Renal cortical epithelial cell (primary cell): ENCODE measurements around the gene ZNF771. TPM values are rescaled to one million over a fixed set of nuclear protein-coding genes. Genes with fewer than 3 reads are reported as not detected.
"Not testable (repeated sequence)": the region's sequence is repeated elsewhere in the genome, so short reads cannot be mapped to it uniquely, and the experiment has no call there.

ENCODE experiments used
- DNase-seq: peaks from one replicate; pipeline ENCODE4 v3.0.0-alpha.2; 2011; ENCODE audit warnings: low read depth
- total RNA-seq: library from RNA; depleted of rRNA; stranded (reverse); fragments of >200 nt; gene quantifications from 2 replicates; pipeline ENCODE4 v1.2.3, GENCODE V29; 2014

The ZNF771 gene
- total RNA-seq, 1 donor from 2014 or later = 9.0 TPM

- no peak for DNase-seq
These were observed 23.1 kb downstream of the ZNF771 start for GRCh38 chr16:30430428-30430970.

- DNase-seq = no peak
These were observed 27.4 kb downstream of the ZNF771 start for GRCh38 chr16:30434852-30435251.

DNA sequence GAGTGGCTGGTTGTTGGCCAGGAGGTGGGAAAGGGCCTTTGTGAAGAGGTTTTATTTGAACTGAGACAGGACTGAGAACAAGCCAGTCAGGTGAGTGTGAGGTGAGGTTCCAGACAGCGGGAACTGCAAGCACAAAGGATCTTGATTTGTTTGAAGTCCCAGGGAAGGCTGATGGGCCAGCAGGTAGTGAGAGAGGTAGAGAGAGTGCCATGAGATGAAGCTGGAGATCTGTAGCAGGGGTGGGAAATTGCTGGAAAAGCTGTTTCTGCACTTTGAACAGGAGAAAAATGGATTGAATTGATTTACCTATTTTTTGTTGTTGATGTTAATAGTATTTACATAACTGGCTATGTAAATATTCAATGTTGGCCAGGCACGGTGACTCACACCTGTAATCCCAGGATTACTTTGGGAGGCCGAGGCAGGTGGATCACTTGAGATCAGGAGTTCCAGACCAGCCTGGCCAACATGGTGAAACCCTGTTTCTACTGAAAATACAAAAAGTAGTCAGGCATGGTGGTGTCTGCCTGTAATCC is 30.2 kb downstream of the ZNF771 start:
- DNase-seq = no peak

DNA sequence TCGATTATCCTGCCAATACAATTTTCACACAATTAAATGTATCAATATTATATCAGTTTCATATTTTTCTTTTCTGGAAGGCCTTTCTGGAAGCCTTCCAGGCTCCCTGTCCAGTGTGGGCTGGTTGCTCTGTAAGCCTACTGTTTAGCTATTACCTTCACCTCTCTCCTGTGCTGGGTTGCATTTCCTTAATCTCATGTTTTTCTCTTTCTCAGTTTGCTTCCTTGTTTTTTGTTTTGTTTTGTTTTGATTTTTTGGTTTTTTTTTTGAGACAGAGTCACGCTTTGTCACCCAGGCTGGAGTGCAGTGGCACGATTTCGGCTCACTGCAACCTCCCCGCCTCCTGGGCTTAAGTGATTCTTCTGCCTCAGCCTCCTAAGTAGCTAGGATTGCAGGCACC is 31.4 kb downstream of the ZNF771 start:
- DNase-seq = no peak

DNA sequence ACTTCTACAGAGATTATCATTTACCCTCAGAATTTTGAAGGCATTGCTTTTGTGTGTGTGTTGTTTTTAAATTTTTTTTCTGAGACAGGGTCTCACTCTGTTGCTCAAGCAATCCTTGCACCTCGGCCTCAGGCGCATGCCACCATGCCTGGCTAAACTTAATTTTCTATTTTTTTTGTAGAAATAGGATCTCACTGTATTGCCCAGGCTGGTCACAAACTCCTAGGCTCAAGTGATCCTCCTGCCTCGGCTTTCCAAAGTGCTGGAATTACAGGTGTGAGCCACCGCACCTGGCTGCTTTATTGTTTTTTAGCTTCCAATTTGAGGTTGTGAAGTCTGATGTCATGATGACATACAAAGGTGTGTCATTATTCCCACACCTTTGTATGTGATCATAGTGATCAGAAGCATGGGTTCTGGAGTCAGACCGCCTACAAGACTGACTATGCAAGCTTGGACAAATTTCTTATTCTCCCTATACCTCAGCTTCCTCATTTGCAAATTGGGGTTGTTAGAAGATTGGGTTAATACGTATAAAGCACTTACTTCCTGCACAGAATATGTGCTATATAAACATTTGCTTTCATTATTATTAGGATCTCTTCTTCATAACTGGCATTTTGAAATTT is 32.4 kb downstream of the ZNF771 start:
- DNase-seq = no peak

GRCh38 chr16:30443631-30444030 is 36.2 kb downstream of the ZNF771 start:
- no peak for DNase-seq

GRCh38 chr16:30444231-30445148 is 37.1 kb downstream of the ZNF771 start:
- no peak for DNase-seq

GRCh38 chr16:30445149-30445407 is 37.7 kb downstream of the ZNF771 start:
- DNase-seq = no peak

DNA sequence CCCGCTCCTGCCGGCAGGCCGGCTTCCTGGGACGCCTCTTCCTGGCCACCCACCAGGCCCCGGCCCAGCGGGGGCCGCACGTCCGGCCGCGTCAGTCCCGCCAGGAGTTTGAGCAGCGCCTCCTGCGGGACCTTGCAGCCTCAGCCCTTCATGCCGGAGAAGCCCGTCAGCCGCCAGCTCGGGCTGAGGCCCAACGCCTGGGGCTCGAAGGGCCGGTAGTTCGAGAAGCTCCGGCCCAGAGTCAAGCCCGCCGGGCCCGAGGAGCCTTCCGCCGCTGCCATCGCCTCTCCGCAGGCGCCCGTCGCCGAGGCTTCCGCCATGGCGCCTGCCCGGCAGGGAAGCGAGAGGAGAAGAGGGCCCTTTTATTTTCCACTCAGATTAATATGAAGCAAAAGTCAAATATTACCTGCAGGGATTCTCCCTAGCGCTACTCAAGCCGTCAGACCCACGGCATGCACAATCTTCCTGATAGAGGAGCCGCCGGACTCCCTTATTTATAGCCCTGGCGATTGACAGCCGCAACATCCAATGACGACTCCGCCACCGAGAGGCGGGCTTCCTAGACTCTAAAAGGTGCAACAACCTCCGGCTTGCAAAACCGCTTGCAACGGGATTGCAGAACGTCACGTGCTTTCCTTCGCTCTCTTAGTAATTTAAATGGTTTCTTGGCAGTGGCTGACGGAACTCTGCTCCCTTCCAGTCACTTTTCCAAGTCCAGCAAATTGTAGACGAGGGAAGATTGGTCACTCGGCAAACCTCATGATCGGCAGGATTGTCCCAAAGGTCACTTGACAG is 38.2 kb downstream of the ZNF771 start, which contains the start of gene SEPHS2:
Gene SEPHS2 (minus strand): TSS at position 467 of the 795 bp plus-strand sequence. CDS start 147 bp downstream, at position 320.
- peak; percentile 97 for DNase-seq

- DNase-seq = no peak
These were observed 38.8 kb downstream of the ZNF771 start for GRCh38 chr16:30446203-30446595.

DNA sequence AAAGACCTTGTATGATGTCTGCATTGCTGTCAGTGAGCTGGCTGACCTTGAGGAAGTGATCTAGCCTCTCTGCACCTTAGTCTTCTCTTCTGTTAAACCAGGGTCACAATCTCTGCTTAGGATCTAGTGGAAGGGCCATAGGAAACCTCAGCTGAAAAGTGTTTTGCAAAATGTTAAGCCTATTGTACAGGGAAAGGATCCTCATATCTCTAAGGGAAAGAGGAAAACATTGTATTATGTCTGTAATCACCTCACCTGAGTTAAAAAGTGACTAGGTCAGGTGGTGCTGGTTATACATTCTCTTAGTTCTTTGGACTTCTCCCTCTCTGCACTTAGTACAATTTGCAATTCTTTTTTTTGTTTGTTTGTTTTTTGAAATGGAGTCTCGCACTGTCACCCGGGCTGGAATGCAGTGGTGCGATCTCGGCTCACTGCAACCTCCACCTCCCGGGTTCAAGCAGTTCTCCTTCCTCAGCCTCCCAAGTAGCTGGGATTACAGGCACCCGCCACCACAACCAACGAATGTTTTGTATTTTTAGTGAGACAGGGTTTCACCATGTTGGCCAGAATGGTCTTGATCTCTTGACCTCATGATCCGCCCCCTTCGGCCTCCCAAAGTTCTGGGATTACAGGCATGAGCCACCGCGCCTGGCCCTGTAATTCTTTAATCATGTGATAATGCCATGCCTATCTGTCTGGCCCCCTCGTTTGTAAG is 40.3 kb downstream of the ZNF771 start:
- peak; percentile 76 for DNase-seq

DNA sequence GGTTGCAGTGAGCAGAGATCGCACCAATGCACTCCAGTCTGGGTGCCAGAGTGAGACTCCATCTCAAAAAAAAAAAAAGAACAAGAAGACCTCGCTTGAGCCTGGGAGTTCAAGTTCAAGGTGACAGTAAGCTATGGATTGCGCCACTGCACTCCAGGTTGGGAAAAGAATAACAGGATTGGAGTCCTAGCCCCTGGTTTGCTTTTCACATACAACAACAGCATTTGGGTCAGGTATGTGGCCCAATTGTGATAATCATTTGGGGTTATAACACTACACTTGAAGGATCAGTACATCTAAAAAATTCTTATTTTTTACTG is 41.7 kb downstream of the ZNF771 start:
- DNase-seq = no peak

- not testable (repeated sequence) for DNase-seq
These were observed 45.5 kb downstream of the ZNF771 start for GRCh38 chr16:30452709-30453580.

- DNase-seq = no peak
These were observed 48.9 kb downstream of the ZNF771 start for GRCh38 chr16:30456302-30456701.

DNA sequence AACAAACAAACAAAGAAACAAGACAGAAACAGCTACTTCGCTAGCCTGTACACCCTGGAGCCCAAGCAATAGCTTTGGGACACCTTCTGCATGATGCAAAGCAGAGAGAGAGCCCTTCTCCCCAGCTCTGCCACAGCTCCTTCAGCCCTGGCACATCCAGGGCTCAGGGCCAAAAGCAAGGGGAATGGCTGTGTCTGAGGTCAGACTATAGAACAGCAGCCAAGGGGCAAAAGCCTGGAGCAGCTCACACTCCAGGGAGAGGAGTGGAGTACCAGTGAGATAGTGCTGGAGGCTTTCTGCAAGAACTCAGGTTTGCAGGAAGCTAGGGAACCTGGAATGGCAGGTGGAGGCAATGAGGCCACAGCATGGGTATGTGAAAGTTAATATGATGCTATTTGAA is 49.9 kb downstream of the ZNF771 start:
- no peak for DNase-seq

GRCh38 chr16:30457743-30458560 is 50.5 kb downstream of the ZNF771 start:
- no peak for DNase-seq

DNA sequence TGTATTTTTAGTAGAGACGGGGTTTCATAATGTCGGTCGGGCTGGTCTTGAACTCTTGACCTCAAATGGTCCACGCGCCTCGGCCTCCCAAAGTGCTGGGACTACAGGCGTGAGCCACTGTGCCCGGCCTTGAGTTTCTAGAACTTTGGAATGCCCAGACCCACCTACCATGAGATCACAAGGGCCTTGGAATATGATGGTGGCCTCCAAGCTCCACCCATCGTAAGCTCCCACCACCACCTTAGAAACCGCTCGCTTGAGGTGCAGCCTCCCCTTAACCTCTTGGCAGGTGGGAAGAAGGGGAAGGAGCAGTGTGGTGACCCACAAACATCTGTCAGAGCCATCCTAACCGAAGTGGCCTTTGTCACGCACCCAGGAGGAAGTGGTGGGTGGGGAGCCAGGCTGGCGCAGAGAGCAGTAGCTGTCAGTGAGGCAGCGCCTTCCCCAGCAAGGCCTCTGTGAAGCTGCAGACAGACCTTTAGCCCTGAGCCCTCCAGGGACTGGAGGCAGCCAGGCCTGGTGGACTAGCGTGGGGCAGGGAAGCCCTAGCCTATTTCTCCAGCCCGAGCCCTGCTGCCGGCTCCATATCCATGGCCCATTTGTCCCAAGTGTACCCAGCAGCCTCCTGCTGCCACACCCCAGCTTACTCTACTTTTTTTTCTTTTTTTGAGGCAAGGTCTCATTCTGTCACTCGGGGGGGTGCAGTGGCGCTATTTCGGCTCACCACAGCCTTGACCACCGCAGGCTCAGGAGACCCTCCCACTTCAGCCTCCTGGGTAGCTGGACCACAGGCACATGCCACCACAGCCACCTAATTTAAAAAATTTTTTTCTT is 51.4 kb downstream of the ZNF771 start:
- no peak for DNase-seq

DNA sequence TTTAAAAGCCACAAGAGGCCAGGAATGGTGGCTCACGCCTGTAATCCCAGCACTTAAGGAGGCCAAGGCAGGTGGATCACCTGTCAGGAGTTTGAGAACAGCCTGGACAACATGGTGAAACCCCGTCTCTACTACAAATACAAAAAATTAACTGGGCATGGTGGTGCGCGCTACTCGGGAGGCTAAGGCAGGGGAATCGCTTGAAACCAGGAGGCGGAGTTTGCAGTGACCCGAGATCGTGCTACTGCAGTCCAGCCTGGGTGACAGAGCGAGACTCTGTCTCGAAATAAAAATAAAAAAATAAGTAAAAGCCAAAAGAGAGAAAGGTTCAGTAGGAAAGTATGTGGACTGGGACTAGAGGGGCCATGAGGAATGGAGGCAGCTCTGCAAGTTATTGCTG is 52.0 kb downstream of the ZNF771 start:
- no peak for DNase-seq

GRCh38 chr16:30461426-30461825 is 54.0 kb downstream of the ZNF771 start:
- not testable (repeated sequence) for DNase-seq
